Loucy (cell line): ENCODE data around the gene NPHP4.

Experiments used
- H2AFZ ChIP-seq: fragments of 200-600 bp; sonication (generic); 2 replicates; pipeline ENCODE4 v1.6.0; 2016; ENCODE audit warnings: antibody characterized with exemption, mild to moderate bottlenecking, low read length, moderate library complexity
- H3F3A ChIP-seq: fragments of 200-600 bp; 2 replicates; pipeline ENCODE4 v1.6.0; 2016; ENCODE audit warnings: antibody characterized with exemption, low read depth, mild to moderate bottlenecking
- H3K27me3 ChIP-seq: fragments of 200-600 bp; sonication (generic); 2 replicates; pipeline ENCODE4 v1.6.1; 2014; ENCODE audit warnings: low read length, mild to moderate bottlenecking; ENCODE audit not compliant: insufficient read depth, poor library complexity, severe bottlenecking
- H3K36me3 ChIP-seq: fragments of 200-600 bp; sonication (generic); 2 replicates; pipeline ENCODE4 v1.6.1; 2016; ENCODE audit warnings: low read length; ENCODE audit not compliant: insufficient read depth
- H3K4me1 ChIP-seq: fragments of 200-600 bp; sonication (generic); 2 replicates; pipeline ENCODE4 v1.5.1; 2014; ENCODE audit warnings: low read length, mild to moderate bottlenecking; ENCODE audit not compliant: insufficient read depth, poor library complexity, severe bottlenecking
- H3K4me2 ChIP-seq: fragments of 200-600 bp; sonication (generic); 2 replicates; pipeline ENCODE4 v1.6.0; 2014; ENCODE audit warnings: antibody characterized with exemption, low read length, low read depth, mild to moderate bottlenecking; ENCODE audit not compliant: poor library complexity, severe bottlenecking
- H3K4me3 ChIP-seq: fragments of 200-600 bp; sonication (generic); 2 replicates; pipeline ENCODE4 v1.5.1; 2014; ENCODE audit warnings: low read length, mild to moderate bottlenecking, mixed read lengths; ENCODE audit not compliant: poor library complexity, severe bottlenecking
- H3K79me2 ChIP-seq: fragments of 200-600 bp; sonication (generic); 2 replicates; pipeline ENCODE4 v1.6.1; 2014; ENCODE audit warnings: low read length; ENCODE audit not compliant: insufficient read depth
- H3K9ac ChIP-seq: fragments of 200-600 bp; sonication (generic); 2 replicates; pipeline ENCODE4 v1.6.0; 2014; ENCODE audit warnings: mild to moderate bottlenecking, low read depth, low read length, moderate library complexity; ENCODE audit not compliant: poor library complexity, severe bottlenecking
- H3K9me2 ChIP-seq: fragments of 200-600 bp; sonication (generic); replicated peaks from 2 replicates; pipeline ENCODE4 v1.6.1; 2016; ENCODE audit warnings: low read depth, low read length, mixed read lengths
- H3K9me3 ChIP-seq: fragments of 200-600 bp; sonication (generic); 2 replicates; pipeline ENCODE4 v1.6.1; 2014; ENCODE audit warnings: mild to moderate bottlenecking, antibody characterized with exemption, low read length, low read depth; ENCODE audit not compliant: insufficient read depth
- H4K20me1 ChIP-seq: fragments of 200-600 bp; sonication (generic); 2 replicates; pipeline ENCODE4 v1.6.0; 2014; ENCODE audit warnings: antibody characterized with exemption, low read length, mild to moderate bottlenecking; ENCODE audit not compliant: insufficient read depth, poor library complexity, severe bottlenecking
- CTCF ChIP-seq: fragments of 200-600 bp; sonication (generic); conservative IDR thresholded peaks from 2 replicates; pipeline ENCODE4 v1.5.1; 2014; ENCODE audit warnings: mild to moderate bottlenecking, antibody characterized with exemption, low read length
- EZH2phosphoT487 ChIP-seq: fragments of 200-600 bp; IDR thresholded peaks from 2 replicates; pipeline ENCODE4 v1.6.1; 2018; ENCODE audit warnings: antibody characterized with exemption, mild to moderate bottlenecking, moderate library complexity, borderline replicate concordance

Gene NPHP4

GRCh38 chr1:6012529-6013318, 20.5 kb upstream of the NPHP4 start:
- no peak overlapping the region for H2AFZ ChIP-seq
- no peaks in the 10 kb centered on the region for H3K79me2 ChIP-seq
- no peak overlapping the region for H3K9ac ChIP-seq
- H3F3A ChIP-seq: no peaks in the 10 kb centered on the region
- no peaks in the 10 kb centered on the region for H3K4me1 ChIP-seq
- no peak overlapping the region for H3K4me2 ChIP-seq
- no peak for TF ChIP-seq CTCF
- no peak for TF ChIP-seq EZH2phosphoT487
- H3K27me3 ChIP-seq: no peaks in the 10 kb centered on the region
- no peaks in the 10 kb centered on the region for H3K9me3 ChIP-seq
- H3K9me2 ChIP-seq: no peaks in the 10 kb centered on the region
- no peak overlapping the region for H3K4me3 ChIP-seq
- H4K20me1 ChIP-seq: no peaks in the 10 kb centered on the region
- peaks cover 5% of the 10 kb centered on the region; the same call in 1 of the 2 replicates for H3K36me3 ChIP-seq

- H3K4me2 ChIP-seq: no peak overlapping the region
- no peaks in the 10 kb centered on the region for H3K79me2 ChIP-seq
- no peaks in the 10 kb centered on the region for H3K27me3 ChIP-seq
- no peak overlapping the region for H3K4me3 ChIP-seq
- TF ChIP-seq CTCF (no peak), EZH2phosphoT487 (no peak)
- H3K9me2 ChIP-seq: no peaks in the 10 kb centered on the region
- peaks cover 5% of the 10 kb centered on the region; the same call in 1 of the 2 replicates for H3K36me3 ChIP-seq
- no peaks in the 10 kb centered on the region for H3K4me1 ChIP-seq
- H3K9me3 ChIP-seq: no peaks in the 10 kb centered on the region
- H4K20me1 ChIP-seq: no peaks in the 10 kb centered on the region
- no peak overlapping the region for H2AFZ ChIP-seq
- no peak overlapping the region for H3K9ac ChIP-seq
- H3F3A ChIP-seq: no peaks in the 10 kb centered on the region
These were observed 19.7 kb upstream of the NPHP4 start for GRCh38 chr1:6011946-6012258.

- Histone ChIP-seq H3K4me3 (no peak overlapping the region), H2AFZ (no peak overlapping the region), H3F3A (no peaks in the 10 kb centered on the region), H3K4me1 (no peaks in the 10 kb centered on the region), H3K79me2 (no peaks in the 10 kb centered on the region), H3K4me2 (no peak overlapping the region), H3K36me3 (peaks cover 5% of the 10 kb centered on the region; the same call in 1 of the 2 replicates), H3K9me3 (no peaks in the 10 kb centered on the region), H4K20me1 (no peaks in the 10 kb centered on the region), H3K9ac (no peak overlapping the region), H3K9me2 (no peaks in the 10 kb centered on the region), H3K27me3 (no peaks in the 10 kb centered on the region)
- TF ChIP-seq EZH2phosphoT487 (no peak), CTCF (no peak)
These were observed 19.1 kb upstream of the NPHP4 start for GRCh38 chr1:6011161-6011945.
